Neural cell (in vitro differentiated cells): ENCODE results near the gene SPAG6. TPM values are rescaled to one million over a fixed set of nuclear protein-coding genes. Genes with fewer than 3 reads are reported as not detected.

Experiments
- H2AFZ ChIP-seq: fragments of 200-600, 300-800 bp; sonication (generic), shearing (Covaris generic); 2 replicates; pipeline ENCODE4 v1.6.0; 2014; ENCODE audit warnings: low read depth, mild to moderate bottlenecking, antibody characterized with exemption, low read length, moderate library complexity
- H3F3A ChIP-seq: fragments of 200-600 bp; shearing (Covaris generic); 2 replicates; pipeline ENCODE4 v1.6.1; 2016; ENCODE audit warnings: mild to moderate bottlenecking, moderate library complexity, mixed read lengths, antibody characterized with exemption, low read length; ENCODE audit not compliant: insufficient read depth, poor library complexity, severe bottlenecking
- H3K27ac ChIP-seq: fragments of 200-600, 300-800 bp; sonication (generic), shearing (Covaris generic); 2 replicates; pipeline ENCODE4 v1.5.1; 2014; ENCODE audit warnings: mild to moderate bottlenecking, low read length, moderate library complexity
- H3K27me3 ChIP-seq: fragments of 300-800, 200-600 bp; sonication (generic), shearing (Covaris generic); 2 replicates; pipeline ENCODE4 v1.6.0; 2014; ENCODE audit warnings: mild to moderate bottlenecking, low read depth, low read length, moderate library complexity; ENCODE audit not compliant: insufficient read depth
- H3K36me3 ChIP-seq: fragments of 300-800, 200-600 bp; sonication (generic), shearing (Covaris generic); 2 replicates; pipeline ENCODE4 v1.5.1; 2014; ENCODE audit warnings: mild to moderate bottlenecking, antibody characterized with exemption, low read length, moderate library complexity; ENCODE audit not compliant: insufficient read depth
- H3K4me2 ChIP-seq: fragments of 300-800, 200-600 bp; sonication (generic), shearing (Covaris generic); 2 replicates; pipeline ENCODE4 v1.6.0; 2014; ENCODE audit warnings: mild to moderate bottlenecking, low read length
- H3K4me3 ChIP-seq: fragments of 300-800, 200-600 bp; sonication (generic), shearing (Covaris generic); 2 replicates; pipeline ENCODE4 v1.5.1; 2014; ENCODE audit warnings: mild to moderate bottlenecking, low read length, moderate library complexity
- H3K79me2 ChIP-seq: fragments of 200-600 bp; shearing (Covaris generic); replicated peaks from 2 replicates; pipeline ENCODE4 v1.6.0; 2014; ENCODE audit warnings: mild to moderate bottlenecking, low read length, moderate library complexity; ENCODE audit not compliant: insufficient read depth
- H3K9ac ChIP-seq: fragments of 300-800, 200-600 bp; sonication (generic), shearing (Covaris generic); 2 replicates; pipeline ENCODE4 v1.6.1; 2016; ENCODE audit warnings: mild to moderate bottlenecking, low read length, mixed read lengths
- H3K9me2 ChIP-seq: fragments of 200-600 bp; shearing (Covaris generic); 2 replicates; pipeline ENCODE4 v1.6.1; 2016; ENCODE audit warnings: mild to moderate bottlenecking, low read length, mixed read lengths; ENCODE audit not compliant: insufficient read depth
- H3K9me3 ChIP-seq: fragments of 200-600, 300-800 bp; sonication (generic), shearing (Covaris generic); 2 replicates; pipeline ENCODE4 v1.6.1; 2016; ENCODE audit warnings: mild to moderate bottlenecking, mixed run types, low read length, moderate library complexity, mixed read lengths
- H4K20me1 ChIP-seq: fragments of 200-600 bp; shearing (Covaris generic); 2 replicates; pipeline ENCODE4 v1.6.1; 2016; ENCODE audit warnings: mild to moderate bottlenecking, mixed run types; ENCODE audit not compliant: insufficient read depth
- EP300 ChIP-seq: fragments of 450-650 bp; conservative IDR thresholded peaks from 2 replicates; pipeline ENCODE4 v1.6.1; 2014; ENCODE audit warnings: antibody characterized with exemption, mild to moderate bottlenecking, moderate library complexity; ENCODE audit not compliant: poor library complexity, severe bottlenecking
- EZH2 ChIP-seq: fragments of 200-600, 300-800 bp; shearing (Covaris generic), sonication (generic); IDR thresholded peaks from 2 replicates; pipeline ENCODE4 v1.6.1; 2014; ENCODE audit warnings: antibody characterized with exemption, low read length, borderline replicate concordance, mild to moderate bottlenecking; ENCODE audit not compliant: insufficient read depth, poor library complexity, severe bottlenecking
- MXI1 ChIP-seq: fragments of 450-650 bp; conservative IDR thresholded peaks from 2 replicates; pipeline ENCODE4 v1.6.1; 2014; ENCODE audit warnings: antibody characterized with exemption, mild to moderate bottlenecking; ENCODE audit not compliant: poor library complexity, severe bottlenecking
- POLR2AphosphoS5 ChIP-seq: IDR thresholded peaks from 2 replicates; pipeline ENCODE4 v1.6.1; 2012
- RAD21 ChIP-seq: fragments of 450-650 bp; conservative IDR thresholded peaks from 2 replicates; pipeline ENCODE4 v1.6.1; 2014; ENCODE audit warnings: antibody characterized with exemption, mild to moderate bottlenecking, moderate library complexity
- SMC3 ChIP-seq: fragments of 450-650 bp; conservative IDR thresholded peaks from 2 replicates; pipeline ENCODE4 v1.6.1; 2014; ENCODE audit warnings: antibody characterized with exemption, mild to moderate bottlenecking, moderate library complexity; ENCODE audit not compliant: poor library complexity
- TAF1 ChIP-seq: IDR thresholded peaks from 2 replicates; pipeline ENCODE4 v1.6.1; 2012; ENCODE audit warnings: low read depth
- polyA plus RNA-seq: library from polyadenylated mRNA; depleted of rRNA; stranded (reverse); fragments of >200 nt; gene quantifications from 2 replicates; pipeline ENCODE4 v1.2.3, GENCODE V29; 2014
- TF ChIP-seq, protein P1 (sequence below): IDR thresholded peaks from 2 replicates; pipeline ENCODE4 v1.6.1; 2012; ENCODE audit warnings: borderline replicate concordance
- TF ChIP-seq, protein P2 (sequence below): fragments of 450-650 bp; IDR thresholded peaks from 2 replicates; pipeline ENCODE4 v1.5.1; 2014; ENCODE audit warnings: antibody characterized with exemption, mild to moderate bottlenecking, moderate library complexity; ENCODE audit not compliant: poor library complexity, severe bottlenecking

Gene SPAG6
- polyA plus RNA-seq, 1 donor from 2014 or later, result 0.36 TPM

DNA sequence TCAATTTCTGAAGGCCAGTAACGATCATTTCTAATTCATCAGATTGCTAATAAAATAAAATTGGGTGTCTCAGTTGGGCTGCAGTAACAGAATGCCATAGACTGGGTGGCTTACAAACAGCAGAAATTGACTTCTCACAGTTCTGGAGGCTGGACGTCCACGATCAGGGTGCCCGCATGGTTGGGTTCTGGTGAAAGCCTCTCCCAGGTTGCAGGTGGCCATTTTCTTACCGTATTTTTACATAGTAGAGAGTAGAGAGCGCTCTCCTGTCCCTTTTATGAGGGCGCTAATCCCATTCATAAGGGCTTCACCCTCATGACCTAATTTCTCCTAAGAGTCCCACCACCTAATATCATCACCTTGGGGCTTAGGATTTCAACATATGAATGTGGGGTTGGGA lies 106.0 kb downstream of the SPAG6 start:
- Histone ChIP-seq H3K27me3 (no peaks in the 10 kb centered on the region), H3K9ac (no peak overlapping the region)

DNA sequence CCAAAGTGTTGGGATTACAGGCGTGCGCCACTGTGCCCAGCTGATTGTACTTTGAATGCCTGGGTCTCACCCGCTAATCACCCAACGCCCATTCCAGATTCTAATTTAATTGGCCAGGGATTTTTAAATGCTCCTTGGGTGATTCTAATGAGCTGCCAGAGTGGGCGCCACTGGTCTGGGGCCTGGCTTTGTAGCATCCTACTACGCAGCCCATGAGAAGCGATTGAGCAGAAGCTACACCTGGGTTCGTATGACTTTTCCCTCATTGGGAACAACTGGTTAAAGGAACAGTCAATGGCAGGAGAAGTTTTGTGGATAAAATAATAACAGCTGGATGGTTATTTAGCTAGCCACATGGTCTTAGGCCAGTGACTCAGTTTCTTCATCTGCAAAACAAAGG lies 108.0 kb downstream of the SPAG6 start:
- H2AFZ ChIP-seq, result no peak overlapping the region
- H3K4me3 ChIP-seq, result no peak overlapping the region
- no peaks in the 10 kb centered on the region for H3F3A ChIP-seq
- no peak overlapping the region for H3K9ac ChIP-seq
- TF ChIP-seq EP300 (no peak), RAD21 (no peak), POLR2AphosphoS5 (no peak), SMC3 (no peak), MXI1 (no peak), EZH2 (no peak), TAF1 (no peak)
- TF ChIP-seq, protein P1, sequence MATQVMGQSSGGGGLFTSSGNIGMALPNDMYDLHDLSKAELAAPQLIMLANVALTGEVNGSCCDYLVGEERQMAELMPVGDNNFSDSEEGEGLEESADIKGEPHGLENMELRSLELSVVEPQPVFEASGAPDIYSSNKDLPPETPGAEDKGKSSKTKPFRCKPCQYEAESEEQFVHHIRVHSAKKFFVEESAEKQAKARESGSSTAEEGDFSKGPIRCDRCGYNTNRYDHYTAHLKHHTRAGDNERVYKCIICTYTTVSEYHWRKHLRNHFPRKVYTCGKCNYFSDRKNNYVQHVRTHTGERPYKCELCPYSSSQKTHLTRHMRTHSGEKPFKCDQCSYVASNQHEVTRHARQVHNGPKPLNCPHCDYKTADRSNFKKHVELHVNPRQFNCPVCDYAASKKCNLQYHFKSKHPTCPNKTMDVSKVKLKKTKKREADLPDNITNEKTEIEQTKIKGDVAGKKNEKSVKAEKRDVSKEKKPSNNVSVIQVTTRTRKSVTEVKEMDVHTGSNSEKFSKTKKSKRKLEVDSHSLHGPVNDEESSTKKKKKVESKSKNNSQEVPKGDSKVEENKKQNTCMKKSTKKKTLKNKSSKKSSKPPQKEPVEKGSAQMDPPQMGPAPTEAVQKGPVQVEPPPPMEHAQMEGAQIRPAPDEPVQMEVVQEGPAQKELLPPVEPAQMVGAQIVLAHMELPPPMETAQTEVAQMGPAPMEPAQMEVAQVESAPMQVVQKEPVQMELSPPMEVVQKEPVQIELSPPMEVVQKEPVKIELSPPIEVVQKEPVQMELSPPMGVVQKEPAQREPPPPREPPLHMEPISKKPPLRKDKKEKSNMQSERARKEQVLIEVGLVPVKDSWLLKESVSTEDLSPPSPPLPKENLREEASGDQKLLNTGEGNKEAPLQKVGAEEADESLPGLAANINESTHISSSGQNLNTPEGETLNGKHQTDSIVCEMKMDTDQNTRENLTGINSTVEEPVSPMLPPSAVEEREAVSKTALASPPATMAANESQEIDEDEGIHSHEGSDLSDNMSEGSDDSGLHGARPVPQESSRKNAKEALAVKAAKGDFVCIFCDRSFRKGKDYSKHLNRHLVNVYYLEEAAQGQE, result no peak
- TF ChIP-seq, protein P2, sequence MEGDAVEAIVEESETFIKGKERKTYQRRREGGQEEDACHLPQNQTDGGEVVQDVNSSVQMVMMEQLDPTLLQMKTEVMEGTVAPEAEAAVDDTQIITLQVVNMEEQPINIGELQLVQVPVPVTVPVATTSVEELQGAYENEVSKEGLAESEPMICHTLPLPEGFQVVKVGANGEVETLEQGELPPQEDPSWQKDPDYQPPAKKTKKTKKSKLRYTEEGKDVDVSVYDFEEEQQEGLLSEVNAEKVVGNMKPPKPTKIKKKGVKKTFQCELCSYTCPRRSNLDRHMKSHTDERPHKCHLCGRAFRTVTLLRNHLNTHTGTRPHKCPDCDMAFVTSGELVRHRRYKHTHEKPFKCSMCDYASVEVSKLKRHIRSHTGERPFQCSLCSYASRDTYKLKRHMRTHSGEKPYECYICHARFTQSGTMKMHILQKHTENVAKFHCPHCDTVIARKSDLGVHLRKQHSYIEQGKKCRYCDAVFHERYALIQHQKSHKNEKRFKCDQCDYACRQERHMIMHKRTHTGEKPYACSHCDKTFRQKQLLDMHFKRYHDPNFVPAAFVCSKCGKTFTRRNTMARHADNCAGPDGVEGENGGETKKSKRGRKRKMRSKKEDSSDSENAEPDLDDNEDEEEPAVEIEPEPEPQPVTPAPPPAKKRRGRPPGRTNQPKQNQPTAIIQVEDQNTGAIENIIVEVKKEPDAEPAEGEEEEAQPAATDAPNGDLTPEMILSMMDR, result no peak
- H3K4me2 ChIP-seq, result no peak overlapping the region
- H3K27ac ChIP-seq, result no peak overlapping the region
- no peaks in the 10 kb centered on the region for H3K9me2 ChIP-seq
- no peaks in the 10 kb centered on the region for H3K9me3 ChIP-seq
- no peaks in the 10 kb centered on the region for H3K27me3 ChIP-seq
- H3K79me2 ChIP-seq, result no peaks in the 10 kb centered on the region
- H3K36me3 ChIP-seq, result no peaks in the 10 kb centered on the region
- no peaks in the 10 kb centered on the region for H4K20me1 ChIP-seq

More for the DNA sequence above, 106.0 kb downstream of the SPAG6 start:
- H3K4me2 ChIP-seq, result no peak overlapping the region
- H3K4me3 ChIP-seq, result no peak overlapping the region
- H3F3A ChIP-seq, result no peaks in the 10 kb centered on the region
- no peak overlapping the region for H2AFZ ChIP-seq
- TF ChIP-seq, protein P1, result no peak
- TF ChIP-seq RAD21, result no peak
- TF ChIP-seq EZH2, result no peak
- TF ChIP-seq SMC3, result no peak
- no peak for TF ChIP-seq EP300
- no peak for TF ChIP-seq TAF1
- TF ChIP-seq MXI1, result no peak
- TF ChIP-seq, protein P2, result no peak
- no peak for TF ChIP-seq POLR2AphosphoS5
- no peaks in the 10 kb centered on the region for H4K20me1 ChIP-seq
- H3K9me3 ChIP-seq, result no peaks in the 10 kb centered on the region
- no peaks in the 10 kb centered on the region for H3K79me2 ChIP-seq
- no peak overlapping the region for H3K27ac ChIP-seq
- H3K9me2 ChIP-seq, result no peaks in the 10 kb centered on the region
- H3K36me3 ChIP-seq, result no peaks in the 10 kb centered on the region
